Endothelial cell of umbilical vein (primary cell): ENCODE data around the gene HEXIM1. TPM values are rescaled to one million over a fixed set of nuclear protein-coding genes. Genes with fewer than 3 reads are reported as not detected.

Experiments used
- BruUV-seq: library from RNA; stranded (reverse); fragments of 400-500 nt; replicated peaks from 2 replicates; lab custom pipeline; 2021; lab: Mats Ljungman, UMichigan
- CTCF ChIA-PET: fragments of 300-600, 350-600 bp; sonication (Branson Sonifier 250); formaldehyde crosslinking; loops from one replicate; lab custom pipeline; 2021; ENCODE audit warnings: antibody characterized with exemption, inconsistent platforms; lab: Charles Lee
- POLR2A ChIA-PET: fragments of 300-600, 350-600 bp; sonication (Branson Sonifier 250); formaldehyde crosslinking; loops from one replicate; lab custom pipeline; 2021; ENCODE audit warnings: antibody characterized with exemption, inconsistent platforms; lab: Charles Lee
- DNase-seq: peaks from one replicate; pipeline ENCODE4 v3.0.0-alpha.2; 2011; ENCODE audit warnings: low read depth, low spot score
- FAIRE-seq: peaks from 2 replicates; lab custom pipeline; 2011; peaks lifted over from hg19 to GRCh38; lab: Jason Lieb, UNC
- H2AFZ ChIP-seq: 2 replicates; pipeline ENCODE4 v1.6.0; 2012; ENCODE audit warnings: low read depth, low read length, control low read depth, inconsistent platforms
- H3K27ac ChIP-seq: 2 replicates; pipeline ENCODE4 v1.5.1; 2011; ENCODE audit warnings: low read depth, mild to moderate bottlenecking, control low read depth, low read length, moderate library complexity; ENCODE audit not compliant: insufficient read depth
- H3K27me3 ChIP-seq, 2 experiments: 2 replicates each; pipeline versions ENCODE4 v1.6.0 to v1.6.1; 2011; ENCODE audit warnings: low read length in 2 of 2, mixed read lengths in 1 of 2; ENCODE audit not compliant: control insufficient read depth in 2 of 2, insufficient read depth in 2 of 2
- H3K36me3 ChIP-seq, 2 experiments: 2 replicates in 1 of 2; 3 replicates in 1 of 2; pipeline ENCODE4 v1.5.1; 2011; ENCODE audit warnings: low read length in 2 of 2, mild to moderate bottlenecking in 1 of 2, moderate library complexity in 1 of 2; ENCODE audit not compliant: control insufficient read depth in 2 of 2, insufficient read depth in 2 of 2; ENCODE audit errors: extremely low read depth in 1 of 2
- H3K4me1 ChIP-seq: 3 replicates; pipeline ENCODE4 v1.5.1; 2011; ENCODE audit warnings: mild to moderate bottlenecking, low read length; ENCODE audit not compliant: control insufficient read depth, insufficient read depth; ENCODE audit errors: extremely low read depth
- H3K4me2 ChIP-seq: 2 replicates; pipeline ENCODE4 v1.6.1; 2011; ENCODE audit warnings: low read length, control low read depth, mixed read lengths; ENCODE audit not compliant: insufficient read depth
- H3K4me3 ChIP-seq, 3 experiments: fragments of 200-600 bp in 1 of 3; sonication (generic), shearing (Covaris generic) in 1 of 3; replicated peaks in 1 of 3; 2 replicates each; pipeline ENCODE4 v1.5.1; 2011 to 2016; ENCODE audit warnings: control low read depth in 3 of 3, low read length in 3 of 3, mild to moderate bottlenecking in 2 of 3, inconsistent platforms in 1 of 3, low read depth in 1 of 3, moderate library complexity in 1 of 3; ENCODE audit not compliant: insufficient read depth in 1 of 3
- H3K79me2 ChIP-seq: 2 replicates; pipeline ENCODE4 v1.6.0; 2012; ENCODE audit warnings: low read length, inconsistent platforms; ENCODE audit not compliant: control insufficient read depth, insufficient read depth
- H3K9ac ChIP-seq: replicated peaks from 2 replicates; pipeline ENCODE3; 2011; ENCODE audit warnings: low read length, control low read depth; ENCODE audit not compliant: insufficient read depth; ENCODE audit errors: extremely low read depth
- H3K9me1 ChIP-seq: replicated peaks from 3 replicates; pipeline ENCODE4 v1.6.0; 2011; ENCODE audit warnings: mild to moderate bottlenecking, low read length; ENCODE audit not compliant: control insufficient read depth, insufficient read depth; ENCODE audit errors: extremely low read depth
- H3K9me3 ChIP-seq: replicated peaks from 2 replicates; pipeline ENCODE4 v1.5.1; 2012; ENCODE audit warnings: low read length, inconsistent platforms; ENCODE audit not compliant: control insufficient read depth, insufficient read depth
- H4K20me1 ChIP-seq: replicated peaks from 2 replicates; pipeline ENCODE3; 2011; ENCODE audit warnings: mild to moderate bottlenecking, low read length; ENCODE audit not compliant: control insufficient read depth, insufficient read depth; ENCODE audit errors: extremely low read depth
- CTCF ChIP-seq, 2 donors: IDR thresholded peaks; 1 replicate in 1 of 2; 2 replicates in 1 of 2; pipeline ENCODE4 v1.5.1; 2011; ENCODE audit warnings: low read length in 2 of 2, mild to moderate bottlenecking in 2 of 2, moderate library complexity in 2 of 2, control low read depth in 1 of 2, inconsistent platforms in 1 of 2, low read depth in 1 of 2; ENCODE audit not compliant: insufficient read depth in 1 of 2; ENCODE audit errors: extremely low read depth in 1 of 2
- FOS ChIP-seq: IDR thresholded peaks from 2 replicates; pipeline ENCODE4 v1.6.1; 2011; ENCODE audit warnings: mild to moderate bottlenecking, low read length, moderate library complexity, borderline replicate concordance; ENCODE audit not compliant: insufficient read depth
- GATA2 ChIP-seq: IDR thresholded peaks from 2 replicates; pipeline ENCODE4 v1.7.0; 2011; ENCODE audit warnings: low read depth, mild to moderate bottlenecking, moderate library complexity, mixed read lengths, low read length; ENCODE audit not compliant: insufficient read length, insufficient read depth
- MAX ChIP-seq: IDR thresholded peaks from 2 replicates; pipeline ENCODE4 v1.6.1; 2011; ENCODE audit not compliant: insufficient read depth, insufficient read length
- dilution Hi-C: fragments of 300-500 bp; cut with MboI; formaldehyde crosslinking; loops from one replicate; pipeline ENCODE4 v1.15.0; 2019; ENCODE audit warnings: low sequenced_read_pairs; ENCODE audit not compliant: extremely low pct_ligation_motif_present
- intact Hi-C: fragments of 100-400 bp; cut with micrococcal nuclease; formaldehyde crosslinking; loops from one replicate; pipeline ENCODE4 v1.10.0; 2022
- polyA plus RNA-seq, 4 experiments: library from polyadenylated mRNA; depleted of rRNA in 3 of 4; stranded (reverse) in 3 of 4; unstranded in 1 of 4; fragments of >200 nt; gene quantifications; 2 replicates each; pipeline versions ENCODE4 v1.2.1 to v1.2.3, GENCODE V29; 2011 to 2012; ENCODE audit warnings: missing spikeins in 1 of 4
- total RNA-seq: library from RNA; stranded (reverse); gene quantifications from 2 replicates; pipeline ENCODE4 v1.2.3, GENCODE V29; 2021

HEXIM1 gene
- total and polyA plus RNA-seq, 2 donors (not counting 3 experiments of a cell fraction or from before 2014, with no cell fraction given): 7.0 to 20.0 TPM

- no peaks in the 10 kb centered on the region for H3K9me3 ChIP-seq
- no peaks in the 10 kb centered on the region for H3K4me1 ChIP-seq
- intact Hi-C loops (no loop called here), dilution Hi-C loops (no loop called here)
- TF ChIP-seq GATA2 (no peak), FOS (no peak), MAX (no peak), CTCF (IDR thresholded peaks at IDR 0.05; ENCODE audit: extremely low read depth in 1 of 2, insufficient read depth in 1 of 2, low read depth in 1 of 2, low read length in 2 of 2) (no peak)
- H2AFZ ChIP-seq: no peak overlapping the region
- H3K9me1 ChIP-seq: no peaks in the 10 kb centered on the region
- H3K4me2 ChIP-seq: no peak overlapping the region
- DNase-seq (no peak), FAIRE-seq (no peak)
- CTCF ChIA-PET: interaction anchor here (1.3 to 4.3 kb wide), 6 partner anchors 13 to 185 kb away, joined by 3 to 26 read pairs (median 5); partner anchors contain the start of genes ACBD4 and PLCD3
- no peak overlapping the region for H3K27ac ChIP-seq
- H3K79me2 ChIP-seq: no peaks in the 10 kb centered on the region
- POLR2A ChIA-PET: no interaction called here
- BruUV-seq: no TSS peak
- H3K36me3 ChIP-seq: peaks cover 34 to 63% of the 10 kb centered on the region in 2 experiments
- H3K4me3 ChIP-seq: no peak overlapping the region
- no peaks in the 10 kb centered on the region for H3K27me3 ChIP-seq
- no peaks in the 10 kb centered on the region for H4K20me1 ChIP-seq
- no peak overlapping the region for H3K9ac ChIP-seq
Observed at GRCh38 chr17:45104497-45104896, 43.8 kb upstream of the HEXIM1 start.
